OCI-LY7 (cell line): ENCODE measurements around the gene PLA2G4E. TPM values are rescaled to one million over a fixed set of nuclear protein-coding genes. Genes with fewer than 3 reads are reported as not detected.

ENCODE experiments used
- BruUV-seq: library from RNA; stranded (reverse); fragments of 400-500 nt; replicated peaks from 2 replicates; lab custom pipeline; 2021; lab: Mats Ljungman, UMichigan
- CTCF ChIA-PET: fragments of 300-600 bp; sonication (Branson Sonifier 250); formaldehyde crosslinking; loops from one replicate; lab custom pipeline; 2022; ENCODE audit warnings: antibody characterized with exemption; ENCODE audit not compliant: unreplicated experiment; lab: Charles Lee
- POLR2A ChIA-PET: fragments of 300-600 bp; sonication (Branson Sonifier 250); formaldehyde crosslinking; loops from one replicate; lab custom pipeline; 2022; ENCODE audit warnings: antibody characterized with exemption; lab: Charles Lee
- DNase-seq: peaks from one replicate; pipeline ENCODE4 v3.0.0-alpha.2; 2015; ENCODE audit warnings: low spot score
- H2AFZ ChIP-seq: fragments of 200-600 bp; sonication (generic), shearing (Covaris generic); 2 replicates; pipeline ENCODE4 v1.6.1; 2014; ENCODE audit warnings: mild to moderate bottlenecking, antibody characterized with exemption, low read length, moderate library complexity
- H3K27ac ChIP-seq: fragments of 200-600 bp; sonication (generic); 2 replicates; pipeline ENCODE4 v1.5.1; 2014; ENCODE audit warnings: mixed run types, low read depth, mild to moderate bottlenecking, moderate library complexity, low read length, inconsistent platforms; ENCODE audit not compliant: poor library complexity, severe bottlenecking
- H3K36me3 ChIP-seq: fragments of 200-600 bp; sonication (generic); 2 replicates; pipeline ENCODE4 v1.6.1; 2014; ENCODE audit warnings: mild to moderate bottlenecking, antibody characterized with exemption, low read length, moderate library complexity, mixed read lengths; ENCODE audit not compliant: insufficient read depth
- H3K4me1 ChIP-seq: fragments of 200-600 bp; sonication (generic); 2 replicates; pipeline ENCODE4 v1.5.1; 2014; ENCODE audit warnings: mild to moderate bottlenecking, low read length; ENCODE audit not compliant: insufficient read depth, poor library complexity, severe bottlenecking
- H3K4me2 ChIP-seq: fragments of 200-600 bp; sonication (generic); 2 replicates; pipeline ENCODE4 v1.6.1; 2014; ENCODE audit warnings: mild to moderate bottlenecking, low read length
- H3K4me3 ChIP-seq: fragments of 200-600 bp; sonication (generic); 2 replicates; pipeline ENCODE4 v1.5.1; 2014; ENCODE audit warnings: mild to moderate bottlenecking, low read depth, low read length; ENCODE audit not compliant: poor library complexity, severe bottlenecking
- H3K79me2 ChIP-seq: fragments of 200-600 bp; sonication (generic); 2 replicates; pipeline ENCODE4 v1.6.1; 2016; ENCODE audit warnings: low read depth, mild to moderate bottlenecking, low read length, moderate library complexity, mixed read lengths; ENCODE audit not compliant: insufficient read depth
- H3K9me2 ChIP-seq: fragments of 200-600 bp; sonication (generic); 2 replicates; pipeline ENCODE4 v1.6.1; 2016; ENCODE audit warnings: mild to moderate bottlenecking, low read length, mixed read lengths; ENCODE audit not compliant: insufficient read depth
- H3K9me3 ChIP-seq: fragments of 200-600 bp; sonication (generic); 2 replicates; pipeline ENCODE4 v1.6.1; 2014; ENCODE audit warnings: mild to moderate bottlenecking, mixed run types, low read length, mixed read lengths
- H4K20me1 ChIP-seq: fragments of 200-600 bp; sonication (generic); 2 replicates; pipeline ENCODE4 v1.6.1; 2014; ENCODE audit warnings: mild to moderate bottlenecking, antibody characterized with exemption, low read length, moderate library complexity, mixed read lengths; ENCODE audit not compliant: insufficient read depth
- EZH2phosphoT487 ChIP-seq: fragments of 200-600 bp; sonication (generic); IDR thresholded peaks from 2 replicates; pipeline ENCODE4 v1.6.1; 2018; ENCODE audit warnings: low read depth, borderline replicate concordance, mild to moderate bottlenecking, mixed run types, antibody characterized with exemption, low read length, moderate library complexity, mixed read lengths
- intact Hi-C: fragments of 100-400 bp; cut with micrococcal nuclease; formaldehyde crosslinking; loops from one replicate; pipeline ENCODE4 v1.10.0; 2022; ENCODE audit not compliant: unreplicated experiment
- total RNA-seq, 2 experiments: library from RNA; depleted of rRNA in 1 of 2; stranded (reverse); fragments of >200 nt in 1 of 2; shearing (Covaris generic) in 1 of 2; gene quantifications; 2 replicates each; pipeline ENCODE4 v1.2.3, GENCODE V29; 2014 to 2022
- TF ChIP-seq, protein P1 (sequence below): fragments of 200-600 bp; sonication (generic); conservative IDR thresholded peaks from 2 replicates; pipeline ENCODE4 v1.5.1; 2014; ENCODE audit warnings: mild to moderate bottlenecking, antibody characterized with exemption, low read length, moderate library complexity, mixed read lengths

The PLA2G4E gene
- total RNA-seq, 2 experiments from 2014 or later = not detected

DNA sequence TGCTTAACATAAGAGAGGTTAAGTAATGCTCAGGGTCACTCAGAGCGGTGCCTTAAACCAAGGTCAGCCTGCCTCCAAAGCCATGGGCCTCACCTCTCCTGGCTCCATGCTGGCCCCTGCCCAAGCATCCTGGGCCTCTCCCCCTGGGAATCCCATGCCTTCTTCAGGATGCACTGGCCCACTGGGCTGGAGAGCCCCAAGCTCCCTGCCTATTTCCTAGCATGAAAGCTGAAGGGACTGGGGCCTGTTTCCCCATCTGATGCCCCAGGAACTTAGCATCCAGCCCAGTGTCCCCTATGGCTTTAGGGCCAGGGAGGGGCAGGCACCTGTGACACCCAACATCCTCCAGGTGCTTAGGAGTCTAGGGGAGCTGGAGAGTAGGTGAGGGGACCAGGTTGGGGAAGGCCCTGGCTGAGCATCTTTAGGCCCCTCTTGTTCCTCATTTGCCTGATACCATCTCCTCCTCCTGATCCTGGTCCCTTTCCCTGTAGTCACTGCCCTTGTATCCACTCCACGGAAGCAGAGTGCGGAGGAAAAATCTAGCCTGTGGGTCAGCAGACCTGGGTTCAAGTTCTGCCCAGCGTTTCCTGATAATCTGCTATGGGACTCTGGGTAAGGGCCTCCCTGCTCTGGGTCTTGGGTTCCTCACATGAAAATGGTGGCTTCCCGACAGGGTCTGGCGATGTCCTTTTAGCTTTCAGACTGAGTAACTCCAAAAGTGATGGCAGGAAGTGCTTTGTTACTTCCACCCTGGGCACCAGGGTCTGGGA is 77.1 kb downstream of the PLA2G4E start:
- POLR2A ChIA-PET = no interaction called here
- Histone ChIP-seq H3K4me1 (no peaks in the 10 kb centered on the region), H3K4me2 (no peak overlapping the region), H3K4me3 (no peak overlapping the region), H2AFZ (no peak overlapping the region), H3K27ac (no peak overlapping the region), H3K9me3 (no peaks in the 10 kb centered on the region), H4K20me1 (no peaks in the 10 kb centered on the region), H3K36me3 (peaks cover 10% of the 10 kb centered on the region; the same call in 1 of the 2 replicates), H3K9me2 (no peaks in the 10 kb centered on the region), H3K79me2 (no peaks in the 10 kb centered on the region)
- BruUV-seq = no TSS peak
- DNase-seq = no peak
- CTCF ChIA-PET = no interaction called here
- no peak for TF ChIP-seq EZH2phosphoT487
- TF ChIP-seq, protein P1, sequence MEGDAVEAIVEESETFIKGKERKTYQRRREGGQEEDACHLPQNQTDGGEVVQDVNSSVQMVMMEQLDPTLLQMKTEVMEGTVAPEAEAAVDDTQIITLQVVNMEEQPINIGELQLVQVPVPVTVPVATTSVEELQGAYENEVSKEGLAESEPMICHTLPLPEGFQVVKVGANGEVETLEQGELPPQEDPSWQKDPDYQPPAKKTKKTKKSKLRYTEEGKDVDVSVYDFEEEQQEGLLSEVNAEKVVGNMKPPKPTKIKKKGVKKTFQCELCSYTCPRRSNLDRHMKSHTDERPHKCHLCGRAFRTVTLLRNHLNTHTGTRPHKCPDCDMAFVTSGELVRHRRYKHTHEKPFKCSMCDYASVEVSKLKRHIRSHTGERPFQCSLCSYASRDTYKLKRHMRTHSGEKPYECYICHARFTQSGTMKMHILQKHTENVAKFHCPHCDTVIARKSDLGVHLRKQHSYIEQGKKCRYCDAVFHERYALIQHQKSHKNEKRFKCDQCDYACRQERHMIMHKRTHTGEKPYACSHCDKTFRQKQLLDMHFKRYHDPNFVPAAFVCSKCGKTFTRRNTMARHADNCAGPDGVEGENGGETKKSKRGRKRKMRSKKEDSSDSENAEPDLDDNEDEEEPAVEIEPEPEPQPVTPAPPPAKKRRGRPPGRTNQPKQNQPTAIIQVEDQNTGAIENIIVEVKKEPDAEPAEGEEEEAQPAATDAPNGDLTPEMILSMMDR = no peak
- intact Hi-C loops = no loop called here

DNA sequence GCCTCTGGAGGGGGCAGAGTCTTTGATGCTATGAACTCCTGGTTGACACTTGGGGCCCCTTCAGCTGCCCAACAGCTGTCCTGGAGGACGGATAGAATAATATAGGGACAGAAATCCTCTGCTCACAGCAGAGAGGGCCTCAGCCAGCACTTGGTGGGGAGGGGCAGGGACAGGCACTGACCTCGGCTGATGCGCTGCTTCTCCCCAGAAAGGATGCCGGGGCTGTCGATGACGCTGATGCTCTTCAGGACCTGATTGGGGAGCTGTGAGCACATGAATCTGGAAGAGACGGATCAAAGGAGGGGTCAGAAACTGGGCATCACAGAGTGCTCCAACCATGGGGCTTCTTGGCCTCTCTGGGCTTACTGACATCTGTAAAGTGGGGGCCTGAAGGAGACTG is 78.0 kb downstream of the PLA2G4E start:
- Histone ChIP-seq H3K27ac (no peak overlapping the region), H3K36me3 (peaks cover 10% of the 10 kb centered on the region; the same call in 1 of the 2 replicates), H4K20me1 (no peaks in the 10 kb centered on the region), H3K9me3 (no peaks in the 10 kb centered on the region), H3K4me2 (no peak overlapping the region), H3K79me2 (no peaks in the 10 kb centered on the region), H3K4me1 (no peaks in the 10 kb centered on the region), H3K9me2 (no peaks in the 10 kb centered on the region), H3K4me3 (no peak overlapping the region), H2AFZ (no peak overlapping the region)
- POLR2A ChIA-PET = no interaction called here
- TF ChIP-seq, protein P1 = no peak
- no peak for TF ChIP-seq EZH2phosphoT487
- BruUV-seq = no TSS peak
- intact Hi-C loops = no loop called here
- CTCF ChIA-PET = no interaction called here
- DNase-seq = no peak
